GM18507 (cell line): ENCODE measurements around the gene FILIP1L.

ENCODE experiments used
- DNase-seq: peaks from one replicate; pipeline ENCODE4 v3.0.0; 2011; ENCODE audit warnings: low read depth; ENCODE audit not compliant: insufficient read length; ENCODE audit errors: extremely low spot score
- FAIRE-seq: peaks from 2 replicates; lab custom pipeline; 2011; peaks lifted over from hg19 to GRCh38; lab: Jason Lieb, UNC

Gene FILIP1L

GRCh38 chr3:99885085-99885484 lies 229.2 kb downstream of the FILIP1L start:
- FAIRE-seq (no peak), DNase-seq (no peak)

- no peak for DNase-seq
- no peak for FAIRE-seq
Measured at GRCh38 chr3:99884484-99884883, 229.8 kb downstream of the FILIP1L start.

GRCh38 chr3:99883693-99884092 lies 230.6 kb downstream of the FILIP1L start:
- DNase-seq = no peak
- no peak for FAIRE-seq

- FAIRE-seq (no peak), DNase-seq (no peak)
Measured at GRCh38 chr3:99883138-99883461, 231.2 kb downstream of the FILIP1L start.

- no peak for DNase-seq
- no peak for FAIRE-seq
Measured at GRCh38 chr3:99882436-99883137, 231.7 kb downstream of the FILIP1L start.

- FAIRE-seq = no peak
- no peak for DNase-seq
Measured at GRCh38 chr3:99881121-99881524, 233.2 kb downstream of the FILIP1L start.

- no peak for FAIRE-seq
- DNase-seq = no peak
Measured at GRCh38 chr3:99879275-99879674, 235.0 kb downstream of the FILIP1L start.

- no peak for DNase-seq
Measured at GRCh38 chr3:99878005-99878404, 236.3 kb downstream of the FILIP1L start.

GRCh38 chr3:99877031-99877579 lies 237.2 kb downstream of the FILIP1L start:
- FAIRE-seq (no peak), DNase-seq (no peak)

More at GRCh38 chr3:99878005-99878404, 236.3 kb downstream of the FILIP1L start:
- FAIRE-seq = peak; percentile 55

GRCh38 chr3:99875929-99876841 lies 238.1 kb downstream of the FILIP1L start:
- FAIRE-seq (peak; percentile 79), DNase-seq (peak; percentile 42)

- FAIRE-seq = no peak
- no peak for DNase-seq
Measured at GRCh38 chr3:99875581-99875928, 238.7 kb downstream of the FILIP1L start.

- DNase-seq (no peak), FAIRE-seq (no peak)
Measured at GRCh38 chr3:99874237-99875002, 239.9 kb downstream of the FILIP1L start.

GRCh38 chr3:99873269-99874102 lies 240.8 kb downstream of the FILIP1L start:
- FAIRE-seq = no peak
- DNase-seq = no peak

GRCh38 chr3:99872923-99873254 lies 241.4 kb downstream of the FILIP1L start:
- DNase-seq (no peak), FAIRE-seq (no peak)

GRCh38 chr3:99871231-99872045 lies 242.9 kb downstream of the FILIP1L start:
- DNase-seq (no peak), FAIRE-seq (no peak)

GRCh38 chr3:99870712-99871111 lies 243.6 kb downstream of the FILIP1L start:
- FAIRE-seq (no peak), DNase-seq (no peak)

GRCh38 chr3:99869621-99870020 lies 244.7 kb downstream of the FILIP1L start:
- no peak for DNase-seq
- no peak for FAIRE-seq

GRCh38 chr3:99868311-99868646 lies 246.0 kb downstream of the FILIP1L start:
- FAIRE-seq (no peak), DNase-seq (no peak)
